Neuronal stem cell (in vitro differentiated cells): ENCODE data around the gene RAD51AP2.

Source experiments
- DNase-seq: peaks from one replicate; pipeline ENCODE4 v3.0.0-alpha.2; 2013; ENCODE audit warnings: low spot score
- H2AFZ ChIP-seq: one replicate; pipeline ENCODE4 v1.6.1; 2013; ENCODE audit warnings: mild to moderate bottlenecking, low read length, inconsistent platforms
- H2AK5ac ChIP-seq: 2 replicates; pipeline ENCODE4 v1.6.1; 2013; ENCODE audit warnings: low read depth, mild to moderate bottlenecking, inconsistent platforms, low read length, moderate library complexity, mixed read lengths
- H2BK120ac ChIP-seq: 2 replicates; pipeline ENCODE4 v1.6.1; 2013; ENCODE audit warnings: low read depth, mild to moderate bottlenecking, inconsistent platforms, low read length, moderate library complexity, mixed read lengths
- H2BK12ac ChIP-seq: one replicate; pipeline ENCODE4 v1.6.1; 2013; ENCODE audit warnings: low read length, inconsistent platforms
- H2BK15ac ChIP-seq: 2 replicates; pipeline ENCODE4 v1.6.1; 2013; ENCODE audit warnings: mild to moderate bottlenecking, low read length, inconsistent platforms, mixed read lengths
- H2BK5ac ChIP-seq: one replicate; pipeline ENCODE4 v1.6.1; 2013; ENCODE audit warnings: inconsistent platforms, mild to moderate bottlenecking, low read length, moderate library complexity
- H3K14ac ChIP-seq: one replicate; pipeline ENCODE4 v1.6.1; 2013; ENCODE audit warnings: low read length, inconsistent platforms
- H3K18ac ChIP-seq: 2 replicates; pipeline ENCODE4 v1.6.1; 2013; ENCODE audit warnings: low read length, inconsistent platforms
- H3K23ac ChIP-seq: 2 replicates; pipeline ENCODE4 v1.6.1; 2013; ENCODE audit warnings: low read depth, mild to moderate bottlenecking, mixed read lengths, low read length, inconsistent platforms; ENCODE audit not compliant: poor library complexity
- H3K27ac ChIP-seq: replicated peaks from 3 replicates; pipeline ENCODE4 v1.5.1; 2013; ENCODE audit warnings: low read length, inconsistent platforms
- H3K27me3 ChIP-seq, 3 experiments: 2 replicates each; pipeline ENCODE4 v1.6.1; 2013; ENCODE audit warnings: low read length in 3 of 3, mild to moderate bottlenecking in 2 of 3, inconsistent platforms in 1 of 3, low read depth in 1 of 3, mixed read lengths in 1 of 3, moderate library complexity in 1 of 3; ENCODE audit not compliant: control insufficient read depth in 3 of 3, insufficient read depth in 3 of 3
- H3K36me3 ChIP-seq, 2 donors: replicated peaks in 1 of 2; 2 replicates each; pipeline ENCODE4 v1.6.1; 2013; ENCODE audit warnings: low read length in 2 of 2; ENCODE audit not compliant: control insufficient read depth in 2 of 2, insufficient read depth in 2 of 2
- H3K4ac ChIP-seq: 2 replicates; pipeline ENCODE4 v1.6.1; 2013; ENCODE audit warnings: inconsistent platforms, mild to moderate bottlenecking, low read length, moderate library complexity
- H3K4me1 ChIP-seq, 2 donors: 1 replicate in 1 of 2; 2 replicates in 1 of 2; pipeline ENCODE4 v1.6.1; 2013; ENCODE audit warnings: low read length in 2 of 2, low read depth in 1 of 2; ENCODE audit not compliant: control insufficient read depth in 2 of 2, insufficient read depth in 1 of 2
- H3K4me2 ChIP-seq: one replicate; pipeline ENCODE4 v1.6.1; 2013; ENCODE audit warnings: mild to moderate bottlenecking, low read length, inconsistent platforms; ENCODE audit not compliant: insufficient read depth, poor library complexity, severe bottlenecking
- H3K4me3 ChIP-seq, 2 donors: 2 replicates each; pipeline ENCODE4 v1.5.1; 2013; ENCODE audit warnings: low read length in 2 of 2, mild to moderate bottlenecking in 2 of 2, inconsistent platforms in 1 of 2, moderate library complexity in 1 of 2
- H3K79me1 ChIP-seq: one replicate; pipeline ENCODE4 v1.6.1; 2013; ENCODE audit warnings: low read depth, mild to moderate bottlenecking, inconsistent platforms, low read length, moderate library complexity
- H3K9ac ChIP-seq: one replicate; pipeline ENCODE4 v1.6.1; 2013; ENCODE audit warnings: mild to moderate bottlenecking, low read depth, low read length, inconsistent platforms; ENCODE audit not compliant: poor library complexity
- H3K9me3 ChIP-seq, 2 donors: replicated peaks in 1 of 2; 2 replicates each; pipeline versions ENCODE3 to v1.6.1; 2013; ENCODE audit warnings: low read length in 2 of 2, mild to moderate bottlenecking in 2 of 2, inconsistent platforms in 1 of 2, low read depth in 1 of 2, mixed read lengths in 1 of 2, moderate library complexity in 1 of 2; ENCODE audit not compliant: control insufficient read depth in 2 of 2, insufficient read depth in 1 of 2
- H4K8ac ChIP-seq: one replicate; pipeline ENCODE4 v1.6.1; 2013; ENCODE audit warnings: low read depth, mild to moderate bottlenecking, inconsistent platforms, low read length, moderate library complexity
- H4K91ac ChIP-seq: one replicate; pipeline ENCODE4 v1.6.1; 2013; ENCODE audit warnings: low read length, low read depth, mild to moderate bottlenecking, inconsistent platforms; ENCODE audit not compliant: poor library complexity
- WGBS, 2 donors: extraction: QIAGEN DNeasy Blood & Tissue Kit; methylation state at CpG; one replicate each; pipeline ENCODE4 v1.1.7; 2013; ENCODE audit warnings: missing lambda C conversion rate in 2 of 2, mixed read lengths in 1 of 2; ENCODE audit not compliant: insufficient read length in 2 of 2, insufficient replicate concordance in 1 of 2; ENCODE audit errors: extremely low coverage in 2 of 2; 5-methylcytosine and 5-hydroxymethylcytosine counted together

Gene RAD51AP2

DNA sequence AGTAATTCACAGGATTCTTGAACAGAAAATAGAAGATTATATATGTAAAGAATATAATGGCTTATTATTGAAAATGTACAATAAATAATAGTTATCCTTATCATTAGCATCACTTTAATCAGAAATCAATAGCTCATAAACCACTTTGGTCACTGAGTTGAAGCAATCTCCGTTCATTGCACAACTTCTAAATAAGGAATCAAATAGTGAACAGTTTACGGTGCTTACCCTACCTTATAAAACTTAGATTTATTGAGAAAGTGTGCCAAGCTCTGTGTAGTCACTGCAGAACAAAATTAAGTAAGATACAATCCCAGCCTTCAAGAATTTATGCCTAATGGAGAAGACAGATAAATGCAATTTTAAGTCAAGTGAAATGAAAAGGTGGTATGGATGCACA lies 29.0 kb upstream of the RAD51AP2 start:
- H3K4me1 ChIP-seq, result peaks cover 0 to 6% of the 10 kb centered on the region in 2 donors
- no CpG with 5 or more reads among the region's 2 CpGs for WGBS, 2 donors
- no peak overlapping the region for H3K23ac ChIP-seq

DNA sequence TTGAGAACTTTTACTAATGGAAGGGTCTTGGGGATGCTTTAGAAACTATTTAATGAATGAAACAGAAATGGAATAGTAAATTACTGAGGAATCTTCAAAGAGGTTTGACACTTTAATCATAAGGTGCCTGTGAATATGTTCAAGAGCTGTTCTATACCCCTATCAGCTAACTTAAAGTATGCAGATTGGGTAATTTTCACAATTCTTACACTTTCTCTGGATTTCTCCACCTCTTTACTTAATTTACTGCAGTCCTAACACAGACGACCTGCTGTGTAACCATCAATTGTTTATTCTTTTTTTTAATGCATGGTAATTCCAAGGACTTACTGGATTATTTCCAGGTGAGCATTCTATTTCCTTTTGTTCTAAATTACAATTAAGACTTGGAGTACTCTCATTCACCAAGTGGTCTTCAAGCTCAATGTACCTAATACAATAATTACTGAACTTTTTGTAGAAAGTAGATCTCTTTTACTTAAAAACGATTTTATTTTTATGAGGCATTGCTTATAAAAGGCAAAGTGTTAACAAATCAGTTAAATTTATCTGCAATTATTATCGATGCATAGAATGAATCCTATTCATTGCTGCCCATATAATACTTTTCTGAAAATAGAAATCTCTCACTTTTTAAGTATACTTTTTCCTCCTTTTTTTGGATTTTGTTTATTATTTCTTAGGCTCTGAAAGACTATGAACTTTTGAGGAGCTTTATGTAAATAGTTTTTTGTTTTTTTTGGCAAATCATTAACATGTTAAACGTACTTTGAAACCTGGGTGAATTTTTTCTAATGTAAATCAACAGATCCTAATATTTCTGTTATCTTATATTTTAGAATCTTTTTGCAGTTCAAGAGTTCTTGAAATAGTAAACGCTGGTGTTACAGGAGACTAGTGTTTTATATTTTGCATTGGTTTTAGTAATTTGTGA lies 27.7 kb upstream of the RAD51AP2 start:
- WGBS, 2 donors, result no CpG with 5 or more reads among the region's 5 CpGs
- Histone ChIP-seq H3K23ac (no peak overlapping the region), H3K9ac (no peak overlapping the region), H4K91ac (no peak overlapping the region), H4K8ac (no peak overlapping the region), H2BK15ac (no peak overlapping the region), H3K4me2 (no peak overlapping the region), H2BK5ac (no peak overlapping the region), H2BK120ac (no peak overlapping the region), H3K9me3 (no peaks in the 10 kb centered on the region), H3K27me3 (peaks cover 0 to 43% (median 2%) of the 10 kb centered on the region in 3 experiments), H3K27ac (no peak overlapping the region), H3K4me3 (no peak overlapping the region), H3K14ac (no peak overlapping the region), H2AK5ac (no peak overlapping the region), H3K18ac (no peak overlapping the region), H3K36me3 (no peaks in the 10 kb centered on the region), H3K4me1 (peaks cover 5 to 8% of the 10 kb centered on the region in 2 donors), H3K4ac (no peak overlapping the region), H2AFZ (no peak overlapping the region), H2BK12ac (no peak overlapping the region), H3K79me1 (no peaks in the 10 kb centered on the region)
- no peak for DNase-seq

More for the DNA sequence above, 29.0 kb upstream of the RAD51AP2 start:
- Histone ChIP-seq H3K4me3 (no peak overlapping the region), H4K8ac (no peak overlapping the region), H2BK120ac (no peak overlapping the region), H3K4ac (no peak overlapping the region), H3K9ac (no peak overlapping the region), H2AK5ac (no peak overlapping the region), H2AFZ (no peak overlapping the region), H3K4me2 (no peak overlapping the region), H3K27ac (no peak overlapping the region), H3K27me3 (peaks cover 0 to 30% (median 0%) of the 10 kb centered on the region in 3 experiments), H2BK12ac (no peak overlapping the region), H2BK15ac (no peak overlapping the region), H3K18ac (no peak overlapping the region), H3K9me3 (no peaks in the 10 kb centered on the region), H3K36me3 (no peaks in the 10 kb centered on the region), H4K91ac (no peak overlapping the region), H3K14ac (no peak overlapping the region), H3K79me1 (no peaks in the 10 kb centered on the region), H2BK5ac (no peak overlapping the region)
- DNase-seq, result no peak

DNA sequence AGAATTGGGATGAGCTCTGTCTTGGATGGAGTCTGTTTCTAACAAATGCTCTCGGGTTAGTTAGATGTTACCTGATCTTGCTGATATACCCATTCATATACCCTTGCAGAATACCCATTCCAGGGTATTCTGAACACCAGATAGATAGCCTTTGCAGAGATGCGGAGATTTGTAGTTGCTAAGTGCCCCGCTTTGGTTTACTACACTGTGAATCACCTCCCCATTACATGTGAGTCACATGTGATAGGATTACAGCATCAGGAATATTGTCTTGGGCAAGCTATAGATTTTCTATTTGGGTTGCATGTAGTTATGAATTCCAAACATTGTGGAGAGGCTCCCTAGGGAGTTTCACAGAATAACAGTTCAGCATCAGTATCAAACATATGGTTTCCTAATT lies 26.0 kb upstream of the RAD51AP2 start:
- no peak overlapping the region for H2BK120ac ChIP-seq
- WGBS, 2 donors, result no CpG with 5 or more reads among the region's 3 CpGs
- H3K4me1 ChIP-seq, result peaks cover 8% of the 10 kb centered on the region in 2 donors
- no peaks in the 10 kb centered on the region for H3K79me1 ChIP-seq
- no peak overlapping the region for H3K9ac ChIP-seq
- no peak overlapping the region for H3K14ac ChIP-seq
- H3K4ac ChIP-seq, result no peak overlapping the region
- no peaks in the 10 kb centered on the region for H3K9me3 ChIP-seq
- peaks cover 0 to 51% (median 2%) of the 10 kb centered on the region in 3 experiments for H3K27me3 ChIP-seq
- DNase-seq, result no peak
- no peak overlapping the region for H3K4me3 ChIP-seq
- no peak overlapping the region for H3K23ac ChIP-seq
- no peak overlapping the region for H4K8ac ChIP-seq
- H2BK12ac ChIP-seq, result no peak overlapping the region
- no peak overlapping the region for H2AFZ ChIP-seq
- no peak overlapping the region for H2BK15ac ChIP-seq
- no peak overlapping the region for H3K27ac ChIP-seq
- H3K36me3 ChIP-seq, result no peaks in the 10 kb centered on the region
- no peak overlapping the region for H3K18ac ChIP-seq
- no peak overlapping the region for H2AK5ac ChIP-seq
- H2BK5ac ChIP-seq, result no peak overlapping the region
- no peak overlapping the region for H3K4me2 ChIP-seq
- no peak overlapping the region for H4K91ac ChIP-seq

DNA sequence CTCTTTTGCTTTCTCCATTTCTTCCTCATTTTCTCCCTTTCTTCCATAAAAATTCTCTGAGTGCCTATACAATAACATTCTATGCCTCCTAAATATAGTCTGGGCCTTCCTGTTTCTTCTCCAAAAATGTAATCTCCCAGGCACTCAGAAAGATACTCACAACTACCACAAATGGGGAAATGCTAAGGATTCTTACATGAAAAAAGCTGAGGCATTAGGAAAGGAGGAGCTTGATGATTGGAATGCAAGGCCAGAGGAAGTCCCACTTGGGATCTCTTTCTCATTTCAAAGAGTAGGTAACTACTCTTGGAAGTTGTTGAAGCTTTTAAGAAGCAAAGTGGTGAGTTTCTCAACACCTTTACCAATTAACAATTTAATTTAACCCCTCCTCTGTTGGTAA lies 25.6 kb upstream of the RAD51AP2 start:
- H3K4me3 ChIP-seq, result no peak overlapping the region
- DNase-seq, result no peak

More for the DNA sequence above, 25.6 kb upstream of the RAD51AP2 start:
- Histone ChIP-seq H2AK5ac (no peak overlapping the region), H3K23ac (no peak overlapping the region), H4K8ac (no peak overlapping the region), H3K4me1 (peaks cover 8 to 9% of the 10 kb centered on the region in 2 donors), H3K4ac (no peak overlapping the region), H3K9ac (no peak overlapping the region), H3K18ac (no peak overlapping the region), H3K14ac (no peak overlapping the region), H3K27ac (no peak overlapping the region), H2BK5ac (no peak overlapping the region), H4K91ac (no peak overlapping the region), H2BK120ac (no peak overlapping the region), H3K9me3 (no peaks in the 10 kb centered on the region), H2BK15ac (no peak overlapping the region), H3K36me3 (no peaks in the 10 kb centered on the region), H3K27me3 (peaks cover 0 to 54% (median 2%) of the 10 kb centered on the region in 3 experiments), H2AFZ (no peak overlapping the region), H3K79me1 (no peaks in the 10 kb centered on the region), H3K4me2 (no peak overlapping the region), H2BK12ac (no peak overlapping the region)
